PC-3 (cell line): Measurements from ENCODE around the gene CAPN10. TPM values are rescaled to one million over a fixed set of nuclear protein-coding genes. Genes with fewer than 3 reads are reported as not detected.

Experiments
- ATAC-seq: fragments of 200-7000 bp; cut with Tn5 transposase; 2 replicates; pipeline ENCODE4 v1.9.1; 2020; ENCODE audit warnings: mild to moderate bottlenecking, moderate library complexity
- BruUV-seq: library from RNA; stranded (reverse); fragments of 400-500 nt; replicated peaks from 2 replicates; lab custom pipeline; 2021; lab: Mats Ljungman, UMichigan
- CTCF ChIA-PET: fragments of 300-600 bp; sonication (Branson Sonifier 250); formaldehyde crosslinking; loops from one replicate; lab custom pipeline; 2022; ENCODE audit warnings: antibody characterized with exemption; lab: Charles Lee
- POLR2A ChIA-PET: fragments of 300-600 bp; sonication (Branson Sonifier 250); formaldehyde crosslinking; loops from one replicate; lab custom pipeline; 2022; ENCODE audit warnings: antibody characterized with exemption; ENCODE audit not compliant: unreplicated experiment; lab: Charles Lee
- DNase-seq: peaks from one replicate; pipeline ENCODE4 v3.0.0-alpha.2; 2015
- H2AFZ ChIP-seq: fragments of 300-600 bp; sonication (generic); 2 replicates; pipeline ENCODE4 v1.6.0; 2016; ENCODE audit warnings: antibody characterized with exemption, low read length
- H3F3A ChIP-seq: fragments of 300-600 bp; sonication (generic); one replicate; pipeline ENCODE4 v1.6.0; 2017; ENCODE audit warnings: antibody characterized with exemption, low read length, control low read depth, mild to moderate bottlenecking; ENCODE audit not compliant: unreplicated experiment
- H3K27ac ChIP-seq: fragments of 300-600 bp; sonication (generic); 2 replicates; pipeline ENCODE4 v1.5.1; 2016; ENCODE audit warnings: mild to moderate bottlenecking, low read length
- H3K27me3 ChIP-seq: fragments of 300-600 bp; sonication (generic); 2 replicates; pipeline ENCODE4 v1.6.1; 2016; ENCODE audit warnings: low read length, mixed read lengths
- H3K36me3 ChIP-seq: fragments of 300-600 bp; sonication (generic); 2 replicates; pipeline ENCODE4 v1.6.1; 2016; ENCODE audit warnings: low read depth, mixed run types, low read length, mixed read lengths
- H3K4me1 ChIP-seq: fragments of 300-600 bp; sonication (generic); 2 replicates; pipeline ENCODE4 v1.5.1; 2016; ENCODE audit warnings: low read length; ENCODE audit not compliant: insufficient read depth
- H3K4me2 ChIP-seq: fragments of 300-600 bp; sonication (generic); 2 replicates; pipeline ENCODE4 v1.6.0; 2016; ENCODE audit warnings: low read length
- H3K4me3 ChIP-seq: fragments of 300-600 bp; sonication (generic); 2 replicates; pipeline ENCODE4 v1.5.1; 2016; ENCODE audit warnings: mild to moderate bottlenecking, low read length, mixed read lengths
- H3K79me2 ChIP-seq: fragments of 300-600 bp; sonication (generic); 2 replicates; pipeline ENCODE4 v1.6.1; 2017; ENCODE audit warnings: low read length, mixed read lengths
- H3K9ac ChIP-seq: fragments of 300-600 bp; sonication (generic); 2 replicates; pipeline ENCODE4 v1.6.0; 2016; ENCODE audit warnings: mild to moderate bottlenecking, low read length
- H3K9me2 ChIP-seq: fragments of 300-600 bp; sonication (generic); replicated peaks from 2 replicates; pipeline ENCODE4 v1.6.1; 2016; ENCODE audit warnings: mixed run types, low read length, mixed read lengths
- H3K9me3 ChIP-seq: fragments of 300-600 bp; sonication (generic); 2 replicates; pipeline ENCODE4 v1.6.1; 2016; ENCODE audit warnings: low read length, mixed read lengths
- H4K20me1 ChIP-seq: fragments of 300-600 bp; sonication (generic); 2 replicates; pipeline ENCODE4 v1.6.1; 2016; ENCODE audit warnings: low read length, mixed read lengths
- CTCF ChIP-seq: fragments of 300-600 bp; sonication (generic); conservative IDR thresholded peaks from 2 replicates; pipeline ENCODE4 v1.5.1; 2017; ENCODE audit warnings: antibody characterized with exemption, low read depth, mild to moderate bottlenecking, low read length
- EZH2 ChIP-seq: fragments of 300-600 bp; sonication (generic); IDR thresholded peaks from one replicate; pipeline ENCODE4 v1.6.1; 2017; ENCODE audit warnings: antibody characterized with exemption, mild to moderate bottlenecking, low read length; ENCODE audit not compliant: unreplicated experiment
- EZH2phosphoT487 ChIP-seq: fragments of 300-600 bp; sonication (generic); IDR thresholded peaks from 2 replicates; pipeline ENCODE4 v1.6.1; 2018; ENCODE audit warnings: mild to moderate bottlenecking, antibody characterized with exemption, low read length, borderline replicate concordance
- intact Hi-C: fragments of 100-400 bp; cut with micrococcal nuclease; formaldehyde crosslinking; loops from 2 replicates; pipeline ENCODE4 v1.9.0; 2023
- total RNA-seq: library from RNA; depleted of rRNA; stranded (reverse); fragments of >200 nt; gene quantifications from 2 replicates; pipeline ENCODE4 v1.2.3, GENCODE V29; 2014

The CAPN10 gene
- total RNA-seq, 1 experiment from 2014 or later, result 32.2 TPM

GRCh38 chr2:240539906-240540305 lies 46.6 kb upstream of the CAPN10 start:
- DNase-seq, result no peak
- H3K4me2 ChIP-seq, result no peak overlapping the region
- no peaks in the 10 kb centered on the region for H3K9me3 ChIP-seq
- intact Hi-C loops, result no loop called here
- ChIA-PET POLR2A (no interaction called here), CTCF (no interaction called here)
- H4K20me1 ChIP-seq, result no peaks in the 10 kb centered on the region
- no peak overlapping the region for H3K4me3 ChIP-seq
- peaks cover 11% of the 10 kb centered on the region for H3K36me3 ChIP-seq
- no peak for TF ChIP-seq EZH2
- no peak for TF ChIP-seq EZH2phosphoT487
- no peak for TF ChIP-seq CTCF
- H2AFZ ChIP-seq, result no peak overlapping the region
- no peak for ATAC-seq
- BruUV-seq, result no TSS peak
- H3K4me1 ChIP-seq, result no peaks in the 10 kb centered on the region
- no peak overlapping the region for H3K27ac ChIP-seq
- no peaks in the 10 kb centered on the region for H3F3A ChIP-seq
- no peaks in the 10 kb centered on the region for H3K9me2 ChIP-seq
- no peaks in the 10 kb centered on the region for H3K79me2 ChIP-seq
- no peaks in the 10 kb centered on the region for H3K27me3 ChIP-seq
- no peak overlapping the region for H3K9ac ChIP-seq

GRCh38 chr2:240551288-240551687 lies 35.2 kb upstream of the CAPN10 start:
- Histone ChIP-seq H3K79me2 (peaks cover 7% of the 10 kb centered on the region), H3K27ac (no peak overlapping the region), H3K27me3 (no peaks in the 10 kb centered on the region), H3K36me3 (0 out of 2 replicates have a peak, but pooled peaks cover 4% of the 10 kb centered on the region), H3K4me2 (no peak overlapping the region), H3K4me3 (no peak overlapping the region), H4K20me1 (no peaks in the 10 kb centered on the region), H3K4me1 (no peaks in the 10 kb centered on the region), H3K9me2 (no peaks in the 10 kb centered on the region), H3K9me3 (no peaks in the 10 kb centered on the region), H2AFZ (no peak overlapping the region), H3F3A (no peaks in the 10 kb centered on the region), H3K9ac (no peak overlapping the region)
- no peak for TF ChIP-seq EZH2
- no peak for TF ChIP-seq CTCF
- TF ChIP-seq EZH2phosphoT487, result no peak
- no TSS peak for BruUV-seq
- ATAC-seq (no peak), DNase-seq (no peak)
- POLR2A ChIA-PET, result no interaction called here
- intact Hi-C loops, result no loop called here
- CTCF ChIA-PET, result no interaction called here

- Histone ChIP-seq H3K4me3 (no peak overlapping the region), H3K4me1 (no peaks in the 10 kb centered on the region), H4K20me1 (no peaks in the 10 kb centered on the region; the same call in 1 of the 2 replicates), H3K27ac (no peak overlapping the region), H3K9me2 (no peaks in the 10 kb centered on the region), H3K36me3 (0 out of 2 replicates have a peak, but pooled peaks cover 4% of the 10 kb centered on the region), H3K4me2 (no peak overlapping the region), H3K79me2 (peaks cover 11% of the 10 kb centered on the region), H3K9ac (no peak overlapping the region), H2AFZ (no peak overlapping the region), H3K9me3 (no peaks in the 10 kb centered on the region), H3K27me3 (no peaks in the 10 kb centered on the region), H3F3A (no peaks in the 10 kb centered on the region)
- ChIA-PET CTCF (no interaction called here), POLR2A (no interaction called here)
- intact Hi-C loops, result no loop called here
- DNase-seq (no peak), ATAC-seq (no peak)
- no peak for TF ChIP-seq EZH2phosphoT487
- BruUV-seq, result no TSS peak
Observed at GRCh38 chr2:240551811-240552210, 34.7 kb upstream of the CAPN10 start.
